HG03108 (cell line): Measurements from ENCODE around the gene ANKRD27.

Source experiments
- ATAC-seq: cut with Tn5 transposase; IDR thresholded peaks from one replicate; pipeline ENCODE4 v1.9.1; 2021; ENCODE audit warnings: moderate library complexity; ENCODE audit not compliant: unreplicated experiment

ANKRD27 gene

GRCh38 chr19:32691291-32691951 lies 16.4 kb upstream of the ANKRD27 start, which contains the start of gene NUDT19:
Gene NUDT19, plus strand, starts transcription at chr19:32691821. Its CDS starts 140 bp downstream, at chr19:32691961.
- peak; percentile 89 for ATAC-seq

DNA sequence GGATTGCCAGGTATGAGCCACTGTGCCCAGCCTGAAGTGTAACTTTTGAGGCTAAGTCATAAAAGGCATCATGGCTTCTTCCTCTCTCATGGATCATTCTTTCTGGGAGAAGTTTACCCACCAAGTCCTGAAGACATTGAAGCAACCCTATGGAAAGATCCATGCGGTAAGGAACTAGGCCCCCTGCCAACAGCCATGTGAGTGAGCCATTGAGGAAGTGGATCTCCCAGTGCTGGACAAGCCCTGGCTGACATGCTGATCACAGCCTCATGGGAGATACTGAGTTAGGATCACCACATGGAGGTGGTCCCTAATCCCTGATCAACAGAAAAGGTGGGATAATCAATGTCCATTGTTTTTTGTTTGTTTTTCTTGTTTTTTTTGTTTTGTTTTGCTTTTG lies 13.3 kb upstream of the ANKRD27 start:
- no peak for ATAC-seq

DNA sequence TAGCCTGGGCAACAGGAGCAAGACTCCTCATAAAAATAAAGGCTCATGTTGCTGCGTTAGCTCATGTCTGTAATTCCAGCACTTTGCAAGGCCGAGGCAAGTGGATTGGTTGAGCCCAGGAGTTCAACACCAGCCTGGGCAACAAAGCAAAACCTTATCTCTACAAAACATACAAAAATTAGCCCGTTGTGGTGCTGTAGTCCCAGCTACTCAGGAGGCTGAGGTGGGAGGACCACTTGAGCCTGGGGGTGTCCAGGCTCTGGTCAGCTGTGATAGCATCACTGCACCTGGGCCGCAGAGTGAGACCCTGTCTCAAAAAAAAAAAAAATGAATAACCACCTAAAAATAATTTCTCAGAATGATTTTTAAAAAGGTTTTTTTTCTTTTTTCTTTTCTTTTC lies 12.7 kb upstream of the ANKRD27 start:
- no peak for ATAC-seq

GRCh38 chr19:32686847-32687475 lies 12.0 kb upstream of the ANKRD27 start:
- no peak for ATAC-seq

GRCh38 chr19:32682317-32682716 lies 7.3 kb upstream of the ANKRD27 start:
- no peak for ATAC-seq

- ATAC-seq = no peak
These were observed 6.0 kb upstream of the ANKRD27 start for GRCh38 chr19:32680986-32681385.

- ATAC-seq = no peak
These were observed 2.7 kb upstream of the ANKRD27 start for GRCh38 chr19:32677657-32678056.

- no peak for ATAC-seq
These were observed 1.9 kb upstream of the ANKRD27 start for GRCh38 chr19:32676895-32677359.

DNA sequence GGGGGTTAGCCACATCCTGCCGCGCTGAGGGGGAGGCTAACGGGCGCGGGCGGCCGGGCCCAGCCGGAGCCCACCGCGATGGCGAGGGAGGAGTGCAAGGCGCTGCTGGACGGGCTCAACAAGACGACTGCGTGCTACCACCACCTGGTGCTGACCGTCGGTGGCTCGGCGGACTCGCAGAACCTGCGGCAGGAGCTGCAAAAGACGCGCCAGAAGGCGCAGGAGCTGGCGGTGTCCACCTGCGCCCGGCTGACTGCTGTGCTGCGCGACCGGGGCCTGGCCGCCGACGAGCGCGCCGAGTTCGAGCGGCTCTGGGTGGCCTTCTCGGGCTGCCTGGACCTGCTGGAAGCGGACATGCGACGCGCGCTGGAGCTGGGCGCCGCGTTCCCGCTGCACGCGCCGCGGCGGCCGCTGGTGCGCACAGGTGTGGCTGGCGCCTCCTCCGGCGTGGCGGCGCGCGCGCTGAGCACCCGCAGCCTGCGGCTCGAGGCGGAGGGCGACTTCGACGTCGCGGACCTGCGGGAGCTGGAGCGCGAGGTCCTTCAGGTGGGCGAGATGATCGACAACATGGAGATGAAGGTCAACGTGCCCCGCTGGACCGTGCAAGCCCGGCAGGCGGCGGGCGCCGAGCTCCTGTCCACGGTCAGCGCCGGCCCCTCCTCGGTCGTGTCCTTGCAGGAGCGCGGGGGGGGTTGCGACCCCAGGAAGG lies 1.4 kb upstream of the ANKRD27 start:
- no peak for ATAC-seq

DNA sequence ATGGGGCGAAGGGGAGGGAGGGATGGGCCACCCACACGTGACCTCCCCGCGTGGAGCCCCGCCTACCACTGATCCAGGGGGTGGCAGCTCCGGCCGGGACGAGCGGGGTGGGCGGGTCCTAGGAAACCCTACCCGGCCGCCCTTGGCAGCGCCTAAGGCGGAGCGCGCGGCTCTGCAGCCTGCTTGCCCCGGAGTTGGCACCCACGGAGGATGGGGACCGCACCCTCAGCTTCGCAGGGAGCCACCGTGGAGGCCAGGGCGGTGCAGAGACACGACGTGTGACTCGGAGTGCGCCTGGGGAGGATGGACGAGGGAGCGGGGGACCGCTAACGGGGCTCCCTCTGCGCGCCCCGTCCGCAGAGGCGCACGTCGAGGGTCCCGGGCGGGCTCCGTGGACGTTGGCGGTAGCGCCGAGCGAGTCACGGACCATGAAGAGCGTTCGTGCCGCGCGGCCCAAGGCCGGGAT lies 773 bp upstream of the ANKRD27 start, which contains the start of gene RGS9BP:
Gene RGS9BP (plus strand): TSS at position 129 of the 466 bp plus-strand sequence. CDS start 416 bp downstream, outside the sequence.
- ATAC-seq = no peak

DNA sequence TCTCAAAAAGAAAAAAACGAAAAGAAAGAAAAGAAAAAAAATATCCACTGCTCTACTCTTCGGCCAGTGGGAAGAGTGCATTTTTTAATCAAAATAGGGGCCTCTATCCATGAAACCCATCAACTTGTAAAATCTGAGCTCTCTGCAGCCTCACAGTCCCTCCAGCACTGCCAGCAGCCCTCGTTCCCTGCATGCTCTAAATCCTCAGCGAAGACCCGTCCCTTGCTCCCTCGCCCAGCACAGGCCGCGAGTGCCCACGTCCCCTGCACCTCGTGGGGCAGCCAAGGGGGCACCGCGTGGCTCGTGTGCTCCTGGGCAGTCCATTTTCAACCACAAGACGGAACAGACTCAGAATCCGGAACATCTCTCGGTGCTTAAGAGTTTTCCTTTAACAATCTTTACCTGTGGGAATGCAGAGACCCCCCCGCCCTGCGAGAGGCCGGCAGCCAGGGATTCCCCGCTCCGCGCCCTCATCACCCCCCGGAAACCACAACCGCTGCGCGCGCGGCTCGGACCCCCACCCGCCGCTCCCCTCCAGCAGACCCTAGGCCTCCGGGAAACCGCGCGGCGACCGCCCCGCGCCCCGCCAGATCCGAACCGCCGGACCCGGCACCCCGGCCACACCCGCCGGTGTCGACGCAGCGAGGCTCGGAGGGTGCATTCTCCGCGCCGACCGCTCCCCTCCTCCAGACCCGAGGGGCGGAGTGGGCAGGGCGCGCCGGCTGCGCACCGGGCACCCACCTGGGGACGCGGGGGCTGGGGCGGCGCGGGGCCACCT lies 638 bp downstream of the ANKRD27 start:
- no peak for ATAC-seq

DNA sequence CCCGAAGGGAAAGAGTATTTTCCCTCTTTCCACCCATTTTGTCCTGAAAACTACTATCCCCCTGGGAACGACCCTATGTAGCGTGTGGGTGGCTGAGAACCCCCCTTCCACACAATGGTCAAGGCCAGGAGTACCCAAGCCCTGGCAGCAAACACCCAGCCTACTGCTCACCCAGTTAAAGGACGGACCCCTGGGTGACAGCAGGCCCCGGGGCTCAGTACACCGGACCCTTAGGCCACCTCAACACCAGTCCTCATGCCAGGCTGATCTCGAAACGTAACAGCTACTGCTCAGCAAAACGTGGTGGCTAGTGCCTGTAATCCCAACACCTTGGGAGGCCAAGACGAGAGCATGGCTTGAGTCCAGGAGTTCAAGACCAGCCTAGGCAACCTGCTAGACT lies 1.4 kb downstream of the ANKRD27 start:
- no peak for ATAC-seq

- ATAC-seq = no peak
These were observed 2.1 kb downstream of the ANKRD27 start for GRCh38 chr19:32672841-32673240.

GRCh38 chr19:32671883-32672593 lies 2.9 kb downstream of the ANKRD27 start:
- ATAC-seq = no peak

- ATAC-seq = no peak
These were observed 5.7 kb downstream of the ANKRD27 start for GRCh38 chr19:32669310-32669709.

DNA sequence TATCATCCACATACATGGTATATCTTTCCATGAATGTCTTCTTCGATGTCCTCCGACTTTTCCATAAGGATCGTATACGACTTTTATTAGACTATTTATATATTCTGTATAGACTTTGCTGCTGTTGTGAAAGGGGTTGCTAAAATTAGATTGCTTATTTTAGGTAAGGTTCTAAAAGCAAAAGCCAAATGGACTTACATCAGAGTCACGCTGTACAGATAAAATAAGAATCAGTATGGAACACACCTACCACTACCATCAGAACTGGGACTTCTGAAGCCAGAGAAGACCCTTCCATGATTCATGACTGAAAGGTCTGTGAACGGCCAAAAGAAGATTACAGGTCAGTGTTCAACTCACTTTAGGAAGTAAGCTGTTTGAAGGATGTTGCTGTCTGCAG lies 8.9 kb downstream of the ANKRD27 start:
- ATAC-seq = no peak

- no peak for ATAC-seq
These were observed 12.8 kb downstream of the ANKRD27 start for GRCh38 chr19:32662186-32662585.

- no peak for ATAC-seq
These were observed 13.7 kb downstream of the ANKRD27 start for GRCh38 chr19:32661318-32661717.

DNA sequence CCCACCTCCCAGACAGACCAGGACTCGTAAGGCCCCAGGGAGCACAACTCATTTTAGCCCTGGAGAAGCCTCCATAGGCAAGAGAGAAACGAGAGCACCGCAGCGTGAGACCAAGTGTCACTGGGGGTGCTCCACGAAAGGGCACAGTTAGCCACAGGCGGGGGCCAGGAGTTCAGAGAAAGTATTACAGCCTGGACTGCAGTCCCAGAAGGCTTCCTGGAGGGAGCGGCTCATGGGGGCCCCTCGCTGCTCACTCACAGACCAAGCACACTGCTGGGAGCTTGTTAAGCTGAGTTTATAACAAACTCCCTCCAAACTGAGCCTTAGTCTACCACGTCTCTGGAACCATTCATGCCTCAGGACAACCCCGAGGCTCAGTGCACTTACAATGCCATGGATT lies 16.5 kb downstream of the ANKRD27 start:
- ATAC-seq = no peak

GRCh38 chr19:32658075-32658474 lies 16.9 kb downstream of the ANKRD27 start:
- no peak for ATAC-seq
